ENCODE data around the gene ATP8B4. TPM values are rescaled to one million over a fixed set of nuclear protein-coding genes. Genes with fewer than 3 reads are reported as not detected.
A peak's percentile ranks its signal among the peaks of the same experiment; 100 is the strongest.

ATP8B4 gene, protein sequence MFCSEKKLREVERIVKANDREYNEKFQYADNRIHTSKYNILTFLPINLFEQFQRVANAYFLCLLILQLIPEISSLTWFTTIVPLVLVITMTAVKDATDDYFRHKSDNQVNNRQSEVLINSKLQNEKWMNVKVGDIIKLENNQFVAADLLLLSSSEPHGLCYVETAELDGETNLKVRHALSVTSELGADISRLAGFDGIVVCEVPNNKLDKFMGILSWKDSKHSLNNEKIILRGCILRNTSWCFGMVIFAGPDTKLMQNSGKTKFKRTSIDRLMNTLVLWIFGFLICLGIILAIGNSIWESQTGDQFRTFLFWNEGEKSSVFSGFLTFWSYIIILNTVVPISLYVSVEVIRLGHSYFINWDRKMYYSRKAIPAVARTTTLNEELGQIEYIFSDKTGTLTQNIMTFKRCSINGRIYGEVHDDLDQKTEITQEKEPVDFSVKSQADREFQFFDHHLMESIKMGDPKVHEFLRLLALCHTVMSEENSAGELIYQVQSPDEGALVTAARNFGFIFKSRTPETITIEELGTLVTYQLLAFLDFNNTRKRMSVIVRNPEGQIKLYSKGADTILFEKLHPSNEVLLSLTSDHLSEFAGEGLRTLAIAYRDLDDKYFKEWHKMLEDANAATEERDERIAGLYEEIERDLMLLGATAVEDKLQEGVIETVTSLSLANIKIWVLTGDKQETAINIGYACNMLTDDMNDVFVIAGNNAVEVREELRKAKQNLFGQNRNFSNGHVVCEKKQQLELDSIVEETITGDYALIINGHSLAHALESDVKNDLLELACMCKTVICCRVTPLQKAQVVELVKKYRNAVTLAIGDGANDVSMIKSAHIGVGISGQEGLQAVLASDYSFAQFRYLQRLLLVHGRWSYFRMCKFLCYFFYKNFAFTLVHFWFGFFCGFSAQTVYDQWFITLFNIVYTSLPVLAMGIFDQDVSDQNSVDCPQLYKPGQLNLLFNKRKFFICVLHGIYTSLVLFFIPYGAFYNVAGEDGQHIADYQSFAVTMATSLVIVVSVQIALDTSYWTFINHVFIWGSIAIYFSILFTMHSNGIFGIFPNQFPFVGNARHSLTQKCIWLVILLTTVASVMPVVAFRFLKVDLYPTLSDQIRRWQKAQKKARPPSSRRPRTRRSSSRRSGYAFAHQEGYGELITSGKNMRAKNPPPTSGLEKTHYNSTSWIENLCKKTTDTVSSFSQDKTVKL
- 100 to 1,000 TPM in 2 of 4 donors, 10 to 100 TPM in 2; 34.9 to 124 (median 78.8) TPM for total RNA-seq

DNA sequence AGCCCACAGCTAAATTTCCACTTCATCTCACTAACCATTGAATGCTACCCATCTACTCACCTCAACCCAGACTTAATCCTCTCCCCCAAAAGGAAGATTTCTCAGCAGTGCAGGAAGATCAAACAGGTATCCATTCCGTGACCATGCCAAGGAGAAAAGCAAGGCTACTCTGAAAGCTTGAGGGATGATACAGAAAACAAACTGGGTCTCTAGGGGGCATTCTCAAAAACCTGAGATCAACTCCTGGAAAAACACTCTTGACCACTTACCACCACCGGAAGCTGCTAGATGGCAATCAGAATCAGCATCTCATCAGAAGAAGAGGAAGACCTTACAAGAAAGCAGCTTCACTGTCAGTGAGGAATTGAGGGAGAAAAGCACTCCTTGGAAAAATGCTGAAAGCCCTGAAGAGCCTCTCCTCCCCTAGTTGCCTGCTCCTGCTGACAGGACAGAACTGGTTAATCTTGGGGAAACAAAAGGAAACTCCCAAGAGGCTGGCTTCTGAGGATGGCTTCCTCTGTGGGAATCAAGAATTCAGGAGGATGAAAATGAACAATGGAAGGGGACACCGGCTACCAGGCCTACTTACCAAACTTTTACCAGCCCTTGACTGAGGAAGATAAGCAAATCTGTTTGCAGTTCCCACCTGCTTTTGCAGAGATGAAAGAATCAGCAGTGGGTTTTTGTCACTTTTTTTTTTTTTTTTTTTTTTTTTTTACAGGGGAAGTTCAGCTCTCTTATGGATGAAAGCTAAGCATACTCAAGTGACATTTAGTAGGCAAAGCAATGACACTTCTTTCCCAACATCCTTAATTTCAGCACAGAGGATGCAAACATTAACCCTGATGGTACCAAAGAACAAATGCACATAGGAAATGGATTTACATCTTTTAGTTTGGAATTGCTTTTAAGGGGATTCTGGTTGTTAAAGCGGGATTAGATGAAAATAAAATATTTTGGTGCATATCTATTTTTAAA is at the start of gene ATP8B4:
Gene ATP8B4, minus strand, starts transcription at position 171 of the 978 bp plus-strand sequence. CDS start 12,267 bp downstream, outside the sequence.
- Histone ChIP-seq H3K4me3 (peak within 1 kb of the TSS in 1 of 2 donors; percentile 28), H3K4me1 (no peaks in the 10 kb centered on the region), H3K9me3 (peaks cover 0 to 7% of the 10 kb centered on the region in 2 donors), H3K27ac (peak within 1 kb of the TSS; percentile 22 to 80), H3K27me3 (no peaks in the 10 kb centered on the region), H3K36me3 (no peaks in the 10 kb centered on the region)
- TF ChIP-seq, protein P1, sequence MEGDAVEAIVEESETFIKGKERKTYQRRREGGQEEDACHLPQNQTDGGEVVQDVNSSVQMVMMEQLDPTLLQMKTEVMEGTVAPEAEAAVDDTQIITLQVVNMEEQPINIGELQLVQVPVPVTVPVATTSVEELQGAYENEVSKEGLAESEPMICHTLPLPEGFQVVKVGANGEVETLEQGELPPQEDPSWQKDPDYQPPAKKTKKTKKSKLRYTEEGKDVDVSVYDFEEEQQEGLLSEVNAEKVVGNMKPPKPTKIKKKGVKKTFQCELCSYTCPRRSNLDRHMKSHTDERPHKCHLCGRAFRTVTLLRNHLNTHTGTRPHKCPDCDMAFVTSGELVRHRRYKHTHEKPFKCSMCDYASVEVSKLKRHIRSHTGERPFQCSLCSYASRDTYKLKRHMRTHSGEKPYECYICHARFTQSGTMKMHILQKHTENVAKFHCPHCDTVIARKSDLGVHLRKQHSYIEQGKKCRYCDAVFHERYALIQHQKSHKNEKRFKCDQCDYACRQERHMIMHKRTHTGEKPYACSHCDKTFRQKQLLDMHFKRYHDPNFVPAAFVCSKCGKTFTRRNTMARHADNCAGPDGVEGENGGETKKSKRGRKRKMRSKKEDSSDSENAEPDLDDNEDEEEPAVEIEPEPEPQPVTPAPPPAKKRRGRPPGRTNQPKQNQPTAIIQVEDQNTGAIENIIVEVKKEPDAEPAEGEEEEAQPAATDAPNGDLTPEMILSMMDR (IDR thresholded peaks at IDR 0.05), result no peak
- no peak for TF ChIP-seq POLR2A (IDR thresholded peaks at IDR 0.05)
- intact Hi-C loops (cut with DNase I; ENCODE audit: low total_unique reads), result no loop called here
- no peak for DNase-seq

DNA sequence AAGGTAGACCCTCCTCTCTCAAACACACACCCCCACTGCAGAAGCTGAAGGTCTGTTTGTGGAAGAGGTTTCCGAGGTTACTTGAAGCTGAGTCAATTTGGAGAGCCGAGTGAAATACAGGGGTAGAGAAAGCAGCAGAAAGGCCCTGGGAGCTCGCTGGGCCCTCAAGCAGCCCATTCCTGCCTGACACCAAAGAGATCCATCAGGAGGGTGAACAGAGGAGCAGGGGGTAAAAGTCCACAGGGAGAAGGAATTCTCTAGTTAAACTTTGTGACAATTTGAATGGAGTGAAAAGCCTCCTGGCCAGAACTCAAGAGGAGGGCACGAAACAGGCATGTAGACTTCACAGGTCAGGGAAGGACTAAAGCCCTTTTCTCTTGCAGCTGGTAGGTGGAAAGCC is 49.3 kb upstream of the ATP8B4 start:
- no peak for TF ChIP-seq POLR2A (IDR thresholded peaks at IDR 0.05)
- TF ChIP-seq, protein P1 (IDR thresholded peaks at IDR 0.05), result no peak
- no peak for DNase-seq
- H3K27ac ChIP-seq, result no peak overlapping the region
- intact Hi-C loops (cut with DNase I; ENCODE audit: low total_unique reads), result no loop called here
- no peaks in the 10 kb centered on the region for H3K9me3 ChIP-seq
- H3K4me3 ChIP-seq, result no peak overlapping the region
- no peaks in the 10 kb centered on the region for H3K36me3 ChIP-seq
- H3K4me1 ChIP-seq, result no peaks in the 10 kb centered on the region
- H3K27me3 ChIP-seq, result no peaks in the 10 kb centered on the region

DNA sequence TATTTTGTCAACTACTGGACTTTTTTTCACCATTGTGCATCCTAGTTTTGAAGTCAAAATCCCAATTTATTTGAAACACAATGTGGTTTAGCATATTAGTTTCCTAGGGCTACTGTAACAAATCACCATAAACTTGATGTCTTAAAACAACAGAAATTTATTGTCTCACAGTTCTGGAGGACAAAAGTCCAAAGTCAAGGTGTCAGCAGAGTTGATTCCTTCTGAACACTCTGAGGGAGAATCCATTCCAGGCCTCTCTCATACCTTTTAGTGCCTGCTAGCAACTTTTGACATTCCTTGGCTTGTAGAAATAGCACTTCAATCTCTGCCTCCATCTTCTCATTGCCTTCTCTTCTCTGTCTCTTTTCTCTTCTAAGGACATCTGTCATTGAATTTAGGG is 48.1 kb upstream of the ATP8B4 start:
- Histone ChIP-seq H3K9me3 (no peaks in the 10 kb centered on the region), H3K4me3 (no peak overlapping the region), H3K27ac (no peak overlapping the region), H3K27me3 (no peaks in the 10 kb centered on the region), H3K36me3 (no peaks in the 10 kb centered on the region), H3K4me1 (no peaks in the 10 kb centered on the region)
- no peak for DNase-seq
- TF ChIP-seq POLR2A (IDR thresholded peaks at IDR 0.05), result no peak
- TF ChIP-seq, protein P1 (IDR thresholded peaks at IDR 0.05), result no peak
- intact Hi-C loops (cut with DNase I; ENCODE audit: low total_unique reads), result no loop called here

DNA sequence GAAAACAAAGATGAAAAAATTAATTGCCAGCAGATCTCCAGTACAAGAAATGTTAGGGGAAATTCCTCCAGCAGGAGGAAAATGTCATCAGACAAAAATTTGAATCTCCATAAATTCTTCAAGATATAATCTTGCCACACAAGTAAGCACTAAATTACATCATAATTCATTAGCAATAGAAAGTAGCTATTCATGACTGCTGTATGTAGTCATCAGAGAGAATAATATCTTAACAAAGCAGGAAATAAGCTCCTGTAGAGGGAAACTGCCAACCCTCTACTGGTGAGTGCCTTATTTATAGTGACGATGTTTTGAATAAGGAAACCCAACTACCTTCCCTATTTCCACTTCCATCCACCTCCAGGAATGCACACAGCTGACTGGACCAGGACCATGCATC is 47.2 kb upstream of the ATP8B4 start:
- intact Hi-C loops (cut with DNase I; ENCODE audit: low total_unique reads), result no loop called here
- no peaks in the 10 kb centered on the region for H3K36me3 ChIP-seq

More for the DNA sequence above, 47.2 kb upstream of the ATP8B4 start:
- no peak for DNase-seq
- TF ChIP-seq POLR2A (IDR thresholded peaks at IDR 0.05), result no peak
- TF ChIP-seq, protein P1 (IDR thresholded peaks at IDR 0.05), result no peak
- no peaks in the 10 kb centered on the region for H3K27me3 ChIP-seq
- no peaks in the 10 kb centered on the region for H3K9me3 ChIP-seq
- H3K27ac ChIP-seq, result no peak overlapping the region
- no peaks in the 10 kb centered on the region for H3K4me1 ChIP-seq
- no peak overlapping the region for H3K4me3 ChIP-seq

Data from uterus (tissue), 4 donors.